Measurements from ENCODE around the gene KLHL29. TPM values are rescaled to one million over a fixed set of nuclear protein-coding genes. Genes with fewer than 3 reads are reported as not detected.

The KLHL29 gene
- total RNA-seq, 1 donor from 2014 or later = 8.0 TPM

GRCh38 chr2:23662941-23663920 is 278.3 kb downstream of the KLHL29 start:
- Mint-ChIP-seq H3K36me3 (ENCODE audit: low read depth) (peaks cover 2% of the 10 kb centered on the region), H3K9me3 (ENCODE audit: low read depth) (no peaks in the 10 kb centered on the region), H3K4me1 (ENCODE audit: low read depth) (no peaks in the 10 kb centered on the region), H3K27me3 (ENCODE audit: low read depth) (no peaks in the 10 kb centered on the region), H3K4me3 (ENCODE audit: unreplicated experiment) (no peak overlapping the region), H3K27ac (ENCODE audit: unreplicated experiment) (no peak overlapping the region)
- DNase-seq (ENCODE audit: low spot score) = no peak
- no peak for TF ChIP-seq CTCF (IDR thresholded peaks at IDR 0.05)

GRCh38 chr2:23664066-23664788 is 279.2 kb downstream of the KLHL29 start:
- no peaks in the 10 kb centered on the region for H3K27me3 Mint-ChIP-seq (ENCODE audit: low read depth)
- no peaks in the 10 kb centered on the region for H3K9me3 Mint-ChIP-seq (ENCODE audit: low read depth)
- DNase-seq (ENCODE audit: low spot score) = no peak
- no peak overlapping the region for H3K4me3 Mint-ChIP-seq (ENCODE audit: unreplicated experiment)
- H3K4me1 Mint-ChIP-seq (ENCODE audit: low read depth) = no peaks in the 10 kb centered on the region
- H3K36me3 Mint-ChIP-seq (ENCODE audit: low read depth) = peaks cover 2% of the 10 kb centered on the region
- no peak overlapping the region for H3K27ac Mint-ChIP-seq (ENCODE audit: unreplicated experiment)
- no peak for TF ChIP-seq CTCF (IDR thresholded peaks at IDR 0.05)

- no peak overlapping the region for H3K4me3 Mint-ChIP-seq (ENCODE audit: unreplicated experiment)
- no peaks in the 10 kb centered on the region for H3K9me3 Mint-ChIP-seq (ENCODE audit: low read depth)
- H3K4me1 Mint-ChIP-seq (ENCODE audit: low read depth) = peaks cover 4% of the 10 kb centered on the region
- no peak for DNase-seq (ENCODE audit: low spot score)
- H3K27me3 Mint-ChIP-seq (ENCODE audit: low read depth) = no peaks in the 10 kb centered on the region
- H3K36me3 Mint-ChIP-seq (ENCODE audit: low read depth) = no peaks in the 10 kb centered on the region
- no peak overlapping the region for H3K27ac Mint-ChIP-seq (ENCODE audit: unreplicated experiment)
- no peak for TF ChIP-seq CTCF (IDR thresholded peaks at IDR 0.05)
These were observed 281.4 kb downstream of the KLHL29 start for GRCh38 chr2:23666241-23666979.

GRCh38 chr2:23666980-23667357 is 282.0 kb downstream of the KLHL29 start:
- TF ChIP-seq CTCF (IDR thresholded peaks at IDR 0.05) = no peak
- H3K27ac Mint-ChIP-seq (ENCODE audit: unreplicated experiment) = no peak overlapping the region

More at GRCh38 chr2:23666980-23667357, 282.0 kb downstream of the KLHL29 start:
- no peaks in the 10 kb centered on the region for H3K9me3 Mint-ChIP-seq (ENCODE audit: low read depth)
- peaks cover 4% of the 10 kb centered on the region for H3K4me1 Mint-ChIP-seq (ENCODE audit: low read depth)
- H3K4me3 Mint-ChIP-seq (ENCODE audit: unreplicated experiment) = no peak overlapping the region
- no peaks in the 10 kb centered on the region for H3K36me3 Mint-ChIP-seq (ENCODE audit: low read depth)
- no peak for DNase-seq (ENCODE audit: low spot score)
- H3K27me3 Mint-ChIP-seq (ENCODE audit: low read depth) = no peaks in the 10 kb centered on the region

All from chondrocyte (in vitro differentiated cells).